A673 (cell line): ENCODE data around the gene APOOL.

Experiments
- CTCF ChIP-seq: fragments of 300-800, 200-600 bp; sonication (generic); conservative IDR thresholded peaks from 2 replicates; pipeline ENCODE4 v1.5.1; 2017; ENCODE audit warnings: low read depth, mild to moderate bottlenecking, antibody characterized with exemption, low read length, moderate library complexity, mixed read lengths
- EZH2 ChIP-seq: fragments of 200-600 bp; sonication (generic); IDR thresholded peaks from 2 replicates; pipeline ENCODE4 v1.6.1; 2017; ENCODE audit warnings: borderline replicate concordance, low read depth, mild to moderate bottlenecking, mixed read lengths, antibody characterized with exemption, low read length; ENCODE audit not compliant: poor library complexity, severe bottlenecking

- TF ChIP-seq CTCF (no peak), EZH2 (no peak)
These were observed 135.7 kb downstream of the APOOL start for GRCh38 chrX:85139422-85139821.
